ENCODE measurements around the gene C1orf198.

C1orf198 gene

DNA sequence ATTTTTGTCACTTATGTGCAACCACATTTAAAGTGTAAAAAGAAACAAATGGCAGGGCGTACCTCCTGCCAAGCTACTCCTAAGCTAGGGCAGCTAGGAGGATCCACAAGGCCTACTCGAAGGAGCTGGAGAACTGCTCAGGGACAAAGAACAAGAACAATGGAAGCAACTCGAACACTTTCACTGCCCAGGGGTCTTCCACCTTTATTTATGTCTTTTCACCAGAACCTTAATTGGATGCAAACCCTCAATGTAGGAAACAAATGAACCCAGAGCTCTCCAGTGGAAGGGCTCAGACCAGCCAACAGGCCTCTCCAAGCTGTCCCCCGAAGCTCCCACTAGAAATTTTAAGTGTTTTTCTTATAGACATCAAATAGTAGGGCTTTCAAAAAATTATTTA lies 39.9 kb downstream of the C1orf198 start:
- no peak for FAIRE-seq

DNA sequence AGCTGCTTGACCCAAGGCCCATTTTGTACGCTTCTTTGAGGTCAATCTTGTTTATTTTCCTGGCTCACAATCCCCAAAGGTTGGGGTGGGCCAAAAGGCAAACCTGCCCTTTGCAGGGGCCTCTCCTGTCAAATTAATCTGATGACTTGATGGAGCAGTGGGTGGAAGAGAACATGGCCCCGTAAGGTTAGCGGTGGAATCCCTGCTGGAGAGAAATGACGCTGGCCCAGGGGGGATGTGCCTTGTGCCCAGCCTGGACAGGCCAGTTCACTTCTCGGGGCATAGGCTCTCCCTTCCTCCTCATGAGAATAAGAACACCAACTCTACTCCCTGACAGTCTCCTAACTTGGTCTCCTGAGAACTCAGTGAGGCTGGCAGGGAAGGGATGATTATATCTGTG lies 40.5 kb downstream of the C1orf198 start:
- no peak for FAIRE-seq

DNA sequence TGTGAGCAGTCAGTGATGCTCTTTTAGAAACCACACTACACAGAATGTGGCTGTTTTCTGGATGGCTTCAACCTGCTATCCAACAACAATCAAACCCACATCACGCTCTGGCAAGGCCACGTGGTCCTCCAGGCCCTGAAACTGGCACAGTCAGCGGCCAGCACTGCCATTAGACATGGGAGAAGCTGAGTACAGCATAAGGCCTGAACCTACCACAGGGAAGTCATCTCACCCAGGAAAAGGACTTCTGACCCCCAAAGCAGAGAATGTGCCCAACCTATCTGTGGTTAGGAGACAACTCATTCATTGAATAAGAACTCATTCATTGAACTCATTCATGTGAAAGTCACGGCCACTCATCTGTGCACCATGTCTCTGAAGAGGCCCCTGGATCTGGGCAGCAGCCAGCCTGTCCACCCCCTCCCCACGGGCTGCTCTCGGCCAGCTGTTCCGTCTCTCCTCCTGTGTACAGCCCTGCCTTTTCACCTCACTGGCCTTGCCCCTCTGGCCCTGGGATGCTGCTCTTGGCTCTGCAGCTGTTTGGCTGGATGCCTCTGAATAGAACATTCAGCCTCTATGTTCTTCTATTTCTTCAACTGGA lies 41.1 kb downstream of the C1orf198 start:
- FAIRE-seq, result no peak

DNA sequence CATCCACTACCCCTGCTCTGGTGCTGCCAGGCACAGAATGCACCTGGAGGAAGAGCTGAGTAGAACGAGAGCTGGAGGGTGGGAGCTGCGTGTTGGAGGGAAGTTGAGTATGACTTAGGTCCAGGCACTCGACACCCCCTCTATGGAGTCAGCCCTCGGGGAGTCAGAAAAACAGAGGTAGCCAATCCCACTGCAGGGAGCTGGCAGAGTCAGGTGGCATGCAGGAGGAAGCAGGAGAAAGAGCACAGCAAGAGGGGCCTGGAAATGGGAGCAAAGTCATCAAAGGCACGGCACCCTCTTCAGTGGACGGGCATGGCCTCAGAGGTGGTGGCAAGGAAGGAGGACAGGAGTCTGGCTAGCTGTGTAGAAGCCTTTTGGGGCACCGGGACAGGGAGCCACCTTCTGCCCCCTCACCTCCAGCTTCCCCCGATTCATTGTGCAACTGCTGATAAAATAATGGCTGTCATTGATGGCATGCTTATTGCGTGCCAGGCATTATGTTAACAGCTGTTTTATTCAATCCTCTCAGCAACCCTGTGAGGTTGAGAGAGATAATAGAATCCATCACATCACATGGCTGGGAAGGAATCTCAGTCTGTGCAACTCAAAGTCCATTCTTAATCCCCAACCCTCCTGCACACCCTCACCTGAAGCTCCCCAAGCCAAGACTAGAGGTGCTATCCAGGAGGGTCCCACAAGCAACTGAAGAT lies 42.0 kb downstream of the C1orf198 start:
- FAIRE-seq, result no peak

DNA sequence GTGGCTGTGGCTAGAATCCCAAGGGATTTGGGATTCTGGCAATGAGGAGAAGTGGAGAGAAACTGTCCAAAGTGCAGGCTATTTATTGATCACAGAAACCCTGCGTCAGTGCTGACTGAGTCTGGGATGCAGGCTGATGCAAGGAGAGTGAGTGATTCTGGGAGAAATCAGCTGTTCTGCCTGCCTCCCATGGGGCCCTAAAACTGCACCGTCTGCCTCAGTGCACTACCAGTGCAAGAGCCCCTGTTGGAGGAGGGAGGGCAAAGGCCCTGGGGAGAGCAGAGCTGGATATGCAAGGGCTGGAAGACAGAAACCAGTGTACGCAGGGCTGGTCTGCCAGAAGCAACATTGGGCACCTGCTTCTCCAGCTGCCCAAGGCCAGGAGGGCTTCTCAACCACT lies 42.6 kb downstream of the C1orf198 start:
- FAIRE-seq, result no peak

DNA sequence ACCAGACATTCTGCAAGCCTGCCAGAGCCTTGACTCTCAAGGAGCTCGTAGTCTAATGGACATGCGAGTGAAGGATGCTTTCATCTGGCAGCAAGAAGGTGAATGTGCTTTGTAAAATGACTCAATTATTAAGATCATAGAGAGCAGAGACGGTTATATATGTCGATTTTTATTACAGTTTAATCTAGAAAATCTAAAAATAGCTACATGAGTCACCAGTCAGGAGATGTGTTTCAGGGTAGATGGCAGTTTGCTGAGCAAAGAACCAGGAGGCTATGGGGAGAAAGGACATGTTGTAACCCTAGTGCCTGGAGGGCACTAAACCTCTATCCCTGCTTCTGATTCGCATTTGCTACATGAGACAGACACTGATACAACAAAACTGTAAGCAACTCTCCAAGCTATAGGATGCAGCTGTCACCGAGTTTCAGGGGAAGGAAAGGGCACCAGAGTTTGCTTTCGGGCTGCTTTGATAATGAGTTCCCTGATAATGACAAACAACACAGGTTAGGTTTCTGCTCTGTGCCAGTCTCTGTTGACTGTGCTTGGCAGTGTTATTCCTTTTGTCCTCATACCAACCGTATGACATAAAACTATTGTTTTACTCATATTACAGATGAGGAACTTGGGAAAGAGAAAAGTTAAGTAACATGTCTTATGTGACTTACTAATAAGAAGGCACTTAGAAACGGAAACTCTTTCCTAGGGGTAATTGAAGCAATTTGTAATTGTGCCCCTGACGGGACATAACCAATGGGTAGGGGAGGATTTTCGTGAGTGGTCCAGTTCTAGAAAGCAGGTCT lies 43.2 kb downstream of the C1orf198 start:
- FAIRE-seq, result no peak

DNA sequence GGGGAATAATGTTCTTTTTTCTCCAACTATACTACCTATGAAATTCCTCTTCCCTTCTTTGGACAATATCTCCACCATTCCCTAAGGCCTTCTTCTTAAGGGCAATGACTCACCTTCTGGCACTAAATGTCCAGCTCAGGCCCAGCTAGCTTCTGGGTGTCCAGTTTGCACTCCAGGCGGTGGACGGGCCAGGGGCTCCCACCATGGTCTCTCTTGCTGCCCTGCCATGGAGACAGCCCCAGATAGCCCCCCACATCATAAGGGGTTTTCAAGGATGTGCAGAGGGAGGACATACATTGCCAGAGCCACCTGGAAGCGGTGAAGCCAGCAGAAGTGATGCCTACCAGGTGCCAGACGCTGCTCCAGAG lies 43.8 kb downstream of the C1orf198 start:
- FAIRE-seq, result no peak

DNA sequence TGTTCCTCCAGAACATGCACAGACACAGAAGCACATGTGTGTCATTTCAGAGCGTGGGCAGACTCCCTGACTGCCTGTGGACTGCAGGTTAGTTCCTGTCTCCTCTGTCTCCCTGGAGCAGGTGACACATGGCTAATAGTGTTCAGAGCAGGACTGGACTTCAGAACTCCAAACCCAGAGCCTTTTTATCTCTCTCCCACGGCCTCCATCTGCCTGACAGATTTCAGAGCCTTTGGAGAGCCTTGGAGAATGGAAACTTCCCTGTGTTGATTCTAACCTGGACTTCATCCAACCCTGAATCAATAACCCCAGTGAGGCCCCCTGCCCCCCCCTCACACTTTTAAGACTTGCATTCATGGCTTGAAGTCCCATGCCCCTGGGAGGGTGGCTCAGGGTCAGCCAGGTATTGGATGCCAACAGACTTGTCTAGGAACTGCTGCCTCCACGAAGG lies 44.4 kb downstream of the C1orf198 start:
- no peak for FAIRE-seq

DNA sequence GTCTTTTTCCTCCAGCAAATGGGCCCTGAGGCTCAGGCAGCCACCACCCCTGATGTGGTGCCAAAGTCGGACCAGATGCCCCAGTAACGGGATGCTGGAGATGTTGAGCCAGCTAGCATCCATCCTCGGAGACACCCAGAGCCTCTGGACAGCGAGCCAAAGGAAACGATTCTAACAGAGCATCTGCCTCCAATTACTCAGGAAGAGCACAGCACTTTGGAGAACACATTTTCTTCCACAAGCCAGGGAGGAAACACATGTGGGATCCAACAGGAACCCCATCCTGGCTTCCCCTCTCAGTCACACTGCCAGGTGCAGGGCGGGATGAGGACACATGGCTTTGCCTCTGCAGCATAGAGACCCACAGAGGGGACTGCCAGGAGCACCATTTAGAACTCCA lies 44.9 kb downstream of the C1orf198 start:
- FAIRE-seq, result no peak

DNA sequence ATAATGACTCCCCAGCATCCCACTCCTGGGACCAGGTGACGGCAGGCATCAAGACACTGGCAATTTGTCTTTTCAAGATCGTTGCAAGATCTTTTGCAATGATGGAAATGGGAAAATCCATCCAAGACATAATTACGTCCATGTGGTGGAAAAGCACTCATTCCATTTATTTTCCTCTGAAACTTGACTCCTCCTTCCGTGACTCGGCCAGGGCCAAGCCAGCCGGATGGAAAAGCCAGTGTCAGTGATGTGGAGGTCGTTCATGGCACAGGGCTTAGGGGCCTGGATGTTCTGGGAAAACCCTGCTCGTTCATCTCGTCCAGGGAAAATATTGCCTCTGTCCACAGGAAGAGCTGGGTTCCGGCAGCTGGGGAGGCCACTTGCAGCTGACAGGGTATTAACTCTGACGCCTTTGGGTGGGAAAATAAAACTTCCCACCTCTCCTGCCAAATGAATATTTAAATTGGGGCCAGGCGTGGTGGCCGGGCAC lies 46.2 kb downstream of the C1orf198 start:
- no peak for FAIRE-seq

DNA sequence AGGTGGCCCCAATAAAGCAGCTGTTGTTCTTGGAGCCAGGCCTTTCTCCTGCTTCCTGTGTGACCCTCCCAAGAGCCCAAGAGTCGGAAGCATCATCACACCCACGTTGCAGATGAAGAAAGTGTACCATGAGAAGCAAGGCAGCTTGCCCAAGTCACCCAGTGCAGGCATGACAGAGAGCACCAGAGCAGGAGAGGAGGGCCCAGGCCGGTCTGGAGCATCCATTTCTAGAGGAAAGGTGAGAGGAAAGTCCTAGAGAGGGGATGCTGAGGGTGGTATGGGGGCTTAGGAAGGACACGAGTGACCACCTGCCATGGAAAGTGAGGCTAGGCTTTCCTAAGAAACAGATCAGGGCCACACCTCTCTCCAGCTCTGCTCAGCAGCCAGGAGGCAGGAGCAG lies 47.0 kb downstream of the C1orf198 start:
- no peak for FAIRE-seq

DNA sequence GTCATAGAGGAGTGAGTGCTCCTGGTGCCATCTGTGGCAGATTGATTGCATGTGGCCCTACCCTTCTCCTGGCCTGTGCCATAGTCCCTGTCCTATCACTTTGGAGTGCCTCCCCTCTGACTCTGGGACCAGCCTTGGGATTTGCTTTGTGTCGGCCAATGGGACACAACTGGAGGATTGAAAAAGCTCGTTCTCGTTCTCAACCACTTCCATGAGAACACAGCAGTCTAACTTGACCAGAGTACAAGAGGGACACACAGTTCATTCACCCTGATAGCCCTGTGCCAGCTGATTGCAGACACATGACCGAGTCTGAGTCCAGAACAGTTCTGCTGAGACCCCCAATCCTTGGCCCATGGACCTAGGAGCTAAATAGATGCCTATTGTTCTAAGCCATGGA lies 47.8 kb downstream of the C1orf198 start:
- no peak for FAIRE-seq

DNA sequence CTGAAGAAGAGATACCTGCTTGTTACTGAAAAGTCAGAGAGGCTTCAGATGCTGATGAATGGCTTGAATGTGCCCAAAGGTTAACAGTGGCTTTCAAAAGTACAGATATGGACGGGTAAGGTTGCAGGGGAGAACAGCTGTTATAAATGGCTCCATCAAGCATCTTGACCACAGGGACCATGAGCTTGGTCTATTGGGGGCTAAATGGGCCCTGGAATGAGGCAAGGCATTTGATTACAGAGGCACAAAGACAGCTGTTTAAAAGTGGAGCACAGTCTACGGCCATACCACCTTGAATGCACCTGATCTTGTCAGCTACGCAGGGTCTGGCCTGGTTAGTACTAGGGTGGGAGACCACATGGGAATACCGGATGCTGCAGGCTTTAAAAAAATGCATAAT lies 48.3 kb downstream of the C1orf198 start:
- FAIRE-seq, result no peak

DNA sequence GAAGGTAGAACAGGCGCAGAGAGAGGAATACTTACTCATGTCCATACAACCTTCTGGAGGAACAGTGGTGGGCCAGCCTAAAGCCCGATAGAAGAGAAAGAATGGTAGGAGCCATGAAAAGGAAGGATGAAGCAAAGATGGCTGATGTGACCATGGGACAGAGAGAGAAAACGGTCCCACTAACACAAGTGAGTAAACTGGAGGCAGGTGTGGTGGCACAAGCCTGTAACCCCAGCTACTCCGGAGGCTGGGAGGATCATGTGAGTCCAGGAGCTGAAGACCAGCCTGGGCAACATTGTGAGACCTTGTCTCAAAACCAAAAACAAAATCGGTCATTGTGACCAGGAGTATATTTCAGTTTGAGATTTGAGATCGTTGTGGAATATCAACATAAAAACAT lies 49.4 kb downstream of the C1orf198 start:
- FAIRE-seq, result no peak

DNA sequence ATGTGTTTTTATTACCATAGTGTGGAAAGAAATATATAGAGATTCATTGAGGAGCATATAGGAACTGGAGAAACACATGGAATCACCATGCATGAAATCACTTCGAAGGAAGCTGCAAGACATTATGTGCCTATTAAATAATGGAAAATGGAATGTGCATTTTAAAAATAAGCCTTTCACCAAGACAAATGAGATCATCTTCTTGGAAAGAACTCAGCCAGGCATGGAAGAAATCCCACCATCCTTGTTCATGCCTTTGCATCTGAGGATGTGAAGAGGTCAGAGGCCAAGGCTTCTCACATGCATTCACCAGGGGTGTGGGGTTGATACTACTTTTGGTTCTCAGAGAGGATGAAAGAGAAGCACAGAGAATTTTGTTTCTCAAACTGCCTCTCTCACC lies 50.0 kb downstream of the C1orf198 start:
- no peak for FAIRE-seq

DNA sequence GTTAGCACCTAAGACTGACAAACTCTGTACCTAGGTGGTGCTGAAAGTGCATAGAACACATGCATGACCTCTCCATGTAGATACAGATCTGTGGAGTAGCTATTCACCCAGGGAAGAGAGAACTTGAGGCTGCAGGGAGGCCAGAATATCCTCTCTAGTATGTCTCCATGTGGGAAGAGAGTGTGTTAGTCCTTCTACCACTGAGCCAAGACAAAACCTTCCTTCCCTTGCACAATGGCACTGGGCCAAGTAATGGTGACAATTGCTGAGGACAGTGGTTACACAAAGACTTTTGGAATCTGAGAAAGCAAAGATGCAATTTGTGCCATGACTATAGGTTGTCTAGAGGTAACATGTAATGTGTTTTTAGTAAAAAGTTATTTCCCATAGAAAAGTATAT lies 52.3 kb downstream of the C1orf198 start:
- no peak for FAIRE-seq

DNA sequence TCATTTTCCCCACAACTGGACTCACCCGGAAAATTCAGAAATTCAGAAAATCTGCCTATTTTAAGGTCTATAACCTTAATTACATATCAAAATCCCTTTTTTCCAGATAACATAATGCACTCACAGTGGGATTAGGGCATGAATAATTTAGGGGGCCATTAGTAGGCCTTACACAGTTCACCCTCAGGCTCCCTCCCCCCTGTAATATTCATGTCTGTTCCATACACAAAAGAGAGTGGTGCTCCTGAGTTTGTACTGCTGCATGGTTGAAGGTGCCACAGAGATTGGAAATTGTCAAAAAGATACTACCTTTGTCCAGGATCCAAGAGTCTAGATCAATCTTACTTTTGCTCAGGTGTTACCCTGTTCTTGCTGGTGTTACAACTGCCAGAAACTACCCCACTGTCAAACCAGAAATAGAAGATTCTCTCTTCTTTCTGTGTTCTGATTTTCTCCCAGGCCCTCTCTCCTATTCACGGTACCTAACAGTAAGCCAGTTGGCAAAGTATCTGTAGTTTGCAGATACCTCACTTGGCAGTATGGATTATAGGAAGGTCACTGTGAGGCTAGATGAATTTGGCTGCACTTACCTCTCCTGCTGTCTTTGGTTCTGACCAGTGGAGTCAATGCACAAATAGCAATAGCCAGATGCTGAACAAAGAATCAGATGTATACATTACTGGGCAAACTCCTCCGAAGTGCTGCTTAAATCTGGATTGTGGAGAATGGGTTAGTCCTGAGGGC lies 53.2 kb downstream of the C1orf198 start:
- FAIRE-seq, result no peak

DNA sequence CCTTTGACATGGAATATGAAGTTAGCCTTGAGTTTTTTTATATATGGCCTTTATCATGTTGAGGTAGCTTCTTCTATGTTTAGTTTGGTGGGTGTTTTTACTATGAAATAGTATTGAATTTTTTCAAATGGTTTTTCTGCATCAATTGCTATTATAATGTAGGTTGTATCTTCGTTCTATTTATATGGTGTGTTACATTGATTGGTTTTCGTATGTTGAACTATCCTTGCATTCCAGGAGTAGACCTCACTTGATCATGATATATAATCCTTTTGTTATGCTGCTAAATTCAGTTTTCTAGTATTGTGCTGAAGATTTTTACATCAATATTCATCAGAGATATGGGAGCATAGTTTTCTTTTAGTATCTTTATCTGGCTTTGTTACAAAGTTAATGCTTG lies 55.8 kb downstream of the C1orf198 start:
- FAIRE-seq, result no peak

DNA sequence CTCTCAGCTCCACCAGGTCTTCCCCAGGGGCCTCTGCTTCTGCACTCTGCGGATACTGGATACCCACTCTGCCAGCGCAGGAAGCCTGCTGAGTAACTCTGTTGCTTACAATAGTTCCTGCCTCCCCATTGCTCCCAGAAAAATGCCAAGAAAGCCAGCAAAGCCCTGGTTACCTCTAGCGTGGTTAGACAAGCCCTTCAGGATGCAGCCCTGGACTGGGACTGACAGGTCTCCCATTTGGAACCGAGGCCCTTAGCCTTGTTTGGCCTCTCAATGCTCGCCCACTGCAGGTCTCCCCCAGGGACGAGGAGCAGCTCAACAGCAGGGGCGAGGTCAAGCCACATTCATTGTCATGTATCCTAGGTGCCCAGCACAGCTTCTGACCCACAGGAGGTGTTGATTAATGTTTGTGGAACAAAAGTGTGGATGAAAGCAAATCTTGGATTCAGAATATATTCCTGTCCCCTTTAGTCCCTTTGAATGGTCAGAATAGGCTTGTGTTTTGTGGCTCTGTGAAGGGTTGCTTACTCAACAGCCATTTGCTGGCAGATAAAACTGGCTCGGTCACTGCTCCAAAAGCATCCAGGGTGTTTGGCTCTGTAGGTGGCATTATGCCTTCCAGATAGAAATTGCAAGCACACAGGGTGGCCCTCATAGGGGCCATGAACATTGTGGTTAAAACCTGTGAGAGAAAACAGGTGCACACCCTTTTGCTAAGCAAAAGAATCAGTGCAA lies 58.9 kb downstream of the C1orf198 start:
- no peak for FAIRE-seq

DNA sequence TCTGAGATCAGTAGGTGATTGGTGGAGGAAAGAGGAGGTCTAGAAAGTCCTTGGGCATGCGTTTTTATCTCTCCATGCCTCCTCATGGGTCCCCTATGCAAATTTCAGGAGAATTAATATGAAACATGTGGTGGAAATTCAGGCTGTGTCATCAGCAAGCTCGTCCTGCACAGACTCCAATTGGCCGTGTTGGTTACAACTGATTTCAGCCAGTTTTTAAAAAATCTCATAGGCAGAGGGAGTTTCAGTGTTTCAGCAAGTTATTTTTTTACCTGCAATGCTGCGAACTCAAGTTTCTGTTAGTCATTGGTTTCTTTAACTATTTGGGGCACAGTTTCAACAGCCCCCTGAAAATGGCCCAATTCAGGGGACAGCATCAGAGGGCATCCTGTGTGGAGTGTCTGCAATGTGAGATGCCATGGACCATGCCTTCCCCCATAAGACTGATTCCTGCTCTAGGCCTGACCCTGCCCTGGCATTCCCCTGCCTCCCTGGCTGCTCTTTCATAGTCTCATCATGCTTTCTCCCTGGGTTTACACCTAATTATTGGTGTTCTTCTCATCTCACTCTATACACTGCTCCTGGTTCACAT lies 59.9 kb downstream of the C1orf198 start:
- FAIRE-seq, result no peak

DNA sequence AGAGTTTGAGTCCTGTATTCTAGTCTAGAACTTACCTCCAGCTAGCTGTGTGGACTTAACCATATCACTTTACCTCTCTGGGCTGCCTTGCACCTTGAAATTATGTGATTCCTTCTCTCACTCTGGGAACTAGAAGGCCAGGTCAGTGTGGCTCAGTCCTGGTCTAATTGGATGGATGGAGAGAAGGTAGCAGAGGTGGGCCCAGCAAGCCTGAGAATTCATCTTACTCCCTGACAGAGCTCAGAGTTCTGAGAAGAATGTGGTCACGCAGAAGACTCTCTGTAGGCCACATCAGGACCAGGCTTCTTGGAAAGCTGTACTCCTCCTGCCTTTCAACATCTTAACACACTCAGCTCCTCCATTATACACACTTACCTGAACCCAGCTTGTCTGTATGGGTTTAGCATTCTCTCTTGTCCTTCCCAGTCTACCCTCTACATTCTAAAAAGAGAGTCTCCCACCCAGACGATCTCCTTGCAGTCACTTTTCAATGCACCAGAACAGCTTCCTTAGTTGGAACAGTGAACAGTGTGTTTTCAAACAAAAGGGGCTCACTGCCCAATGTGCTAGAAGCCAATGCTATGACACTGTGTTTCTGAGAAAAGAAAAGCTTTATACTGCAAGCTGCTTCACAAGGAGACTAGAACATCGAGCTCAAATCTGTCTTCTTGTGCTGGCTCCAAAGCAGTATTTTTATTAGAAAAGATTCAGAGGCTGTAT lies 60.6 kb downstream of the C1orf198 start:
- FAIRE-seq, result no peak

All from G401.6 (cell line).